ENCODE results near the gene LRRIQ4.
A peak's percentile ranks its signal among the peaks of the same experiment; 100 is the strongest.

LRRIQ4 gene

DNA sequence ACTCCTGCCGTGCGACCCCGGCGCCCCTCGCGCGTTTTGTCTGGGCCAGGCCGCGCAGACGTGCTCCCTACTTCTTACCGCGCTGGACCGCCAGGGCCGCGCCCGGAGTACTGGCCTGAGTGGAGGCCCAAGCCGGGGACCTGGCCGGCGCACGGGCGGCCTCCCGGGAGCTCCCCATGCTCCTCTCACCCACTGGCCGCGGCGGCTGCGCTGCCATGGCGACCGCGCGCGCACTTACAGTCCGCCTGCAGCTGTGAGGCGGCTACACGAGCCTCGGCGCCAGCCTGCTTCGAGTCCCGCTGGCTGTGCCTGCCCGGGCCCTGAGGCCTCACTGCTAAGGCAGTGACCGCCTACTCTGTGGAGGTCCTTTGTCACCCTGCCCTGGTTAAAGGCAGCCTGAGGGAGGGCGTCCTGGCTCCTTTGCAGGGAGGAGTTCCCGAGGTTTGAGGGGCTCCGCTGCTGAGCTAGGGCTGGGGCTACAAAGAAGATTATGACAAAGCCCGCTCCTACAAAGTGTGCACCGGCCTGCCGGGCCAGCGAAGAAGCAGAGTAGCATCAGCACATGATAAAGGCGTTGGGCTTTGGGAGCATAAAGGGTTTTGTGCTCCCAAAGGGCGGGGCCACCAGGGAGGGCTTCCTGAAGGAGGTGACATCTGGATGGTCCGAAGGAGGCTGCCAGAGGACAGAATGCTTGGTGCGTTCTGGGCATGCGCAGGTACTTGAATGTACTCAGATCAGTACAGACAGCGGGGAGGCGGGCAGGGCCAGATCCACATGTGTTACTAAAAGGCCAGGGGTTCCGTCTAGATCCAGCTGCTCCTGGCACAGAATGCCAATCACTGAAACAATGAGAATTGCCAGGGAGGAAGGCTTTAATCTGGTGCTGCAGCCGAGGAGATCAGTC lies at the start of gene LRRIQ4, which contains the start of gene LRRC34:
LRRIQ4 (plus strand) TSS at position 539 of the 904 bp plus-strand sequence. CDS start 9,052 bp downstream, outside the sequence.
LRRC34 (minus strand) TSS at position 573 of the 904 bp plus-strand sequence; CDS start at position 217, 356 bp downstream.
- peak; percentile 84 for DNase-seq

DNA sequence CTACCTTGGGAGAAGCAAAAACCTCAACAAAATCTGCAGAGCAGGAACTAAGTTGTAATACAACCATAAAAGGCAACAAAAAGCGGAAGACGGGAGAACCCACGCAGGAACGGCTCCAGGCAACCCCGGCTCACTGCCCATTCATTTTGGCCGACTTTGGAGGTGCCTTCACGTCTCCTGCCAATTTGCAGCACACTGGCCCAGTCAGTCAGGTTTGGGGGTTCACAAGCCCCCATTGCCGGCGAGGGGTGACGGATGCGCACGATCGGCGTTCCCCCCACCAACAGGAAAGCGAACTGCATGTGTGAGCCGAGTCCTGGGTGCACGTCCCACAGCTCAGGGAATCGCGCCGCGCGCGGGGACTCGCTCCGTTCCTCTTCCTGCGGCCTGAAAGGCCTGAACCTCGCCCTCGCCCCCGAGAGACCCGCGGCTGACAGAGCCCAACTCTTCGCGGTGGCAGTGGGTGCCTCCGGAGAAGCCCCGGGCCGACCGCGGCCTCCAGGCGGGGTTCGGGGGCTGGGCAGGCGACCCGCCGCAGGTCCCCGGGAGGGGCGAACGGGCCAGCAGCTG lies 48.3 kb upstream of the LRRIQ4 start:
- peak; percentile 51 for DNase-seq

DNA sequence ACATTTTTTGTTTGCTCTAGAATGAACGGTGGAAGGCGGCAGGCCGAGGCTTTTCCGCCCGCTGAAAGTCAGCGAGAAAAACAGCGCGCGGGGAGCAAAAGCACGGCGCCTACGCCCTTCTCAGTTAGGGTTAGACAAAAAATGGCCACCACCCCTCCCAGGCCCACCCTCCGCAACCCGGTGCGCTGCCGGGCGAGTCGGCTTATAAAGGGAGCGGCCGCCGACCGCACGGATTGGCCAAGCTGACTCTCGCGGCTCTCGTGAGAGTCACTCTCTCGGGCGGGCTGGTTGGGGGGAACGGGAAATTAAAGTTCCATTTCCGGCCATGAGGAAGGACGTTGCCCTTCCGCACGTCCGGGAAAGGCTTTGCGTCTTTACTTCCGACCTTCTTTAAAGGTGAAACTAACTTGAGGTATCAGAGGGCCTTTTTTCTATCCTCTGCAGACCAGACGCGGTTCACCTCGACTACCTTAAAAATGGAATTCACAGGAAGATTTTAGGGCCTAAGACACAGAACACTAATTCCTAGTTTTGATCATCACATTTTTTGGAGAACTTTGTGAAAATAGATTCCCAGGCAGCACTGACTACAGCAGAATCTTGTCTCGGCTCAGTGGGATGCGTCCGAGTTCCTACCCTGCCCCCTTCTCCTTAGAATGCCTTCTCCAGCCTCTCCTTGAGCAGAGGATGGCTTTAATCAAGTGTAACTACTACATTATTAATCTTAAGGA lies 47.6 kb upstream of the LRRIQ4 start, which contains the start of gene TERC:
TERC (minus strand) TSS at position 179 of the 731 bp plus-strand sequence.
- DNase-seq = peak; percentile 92

DNA sequence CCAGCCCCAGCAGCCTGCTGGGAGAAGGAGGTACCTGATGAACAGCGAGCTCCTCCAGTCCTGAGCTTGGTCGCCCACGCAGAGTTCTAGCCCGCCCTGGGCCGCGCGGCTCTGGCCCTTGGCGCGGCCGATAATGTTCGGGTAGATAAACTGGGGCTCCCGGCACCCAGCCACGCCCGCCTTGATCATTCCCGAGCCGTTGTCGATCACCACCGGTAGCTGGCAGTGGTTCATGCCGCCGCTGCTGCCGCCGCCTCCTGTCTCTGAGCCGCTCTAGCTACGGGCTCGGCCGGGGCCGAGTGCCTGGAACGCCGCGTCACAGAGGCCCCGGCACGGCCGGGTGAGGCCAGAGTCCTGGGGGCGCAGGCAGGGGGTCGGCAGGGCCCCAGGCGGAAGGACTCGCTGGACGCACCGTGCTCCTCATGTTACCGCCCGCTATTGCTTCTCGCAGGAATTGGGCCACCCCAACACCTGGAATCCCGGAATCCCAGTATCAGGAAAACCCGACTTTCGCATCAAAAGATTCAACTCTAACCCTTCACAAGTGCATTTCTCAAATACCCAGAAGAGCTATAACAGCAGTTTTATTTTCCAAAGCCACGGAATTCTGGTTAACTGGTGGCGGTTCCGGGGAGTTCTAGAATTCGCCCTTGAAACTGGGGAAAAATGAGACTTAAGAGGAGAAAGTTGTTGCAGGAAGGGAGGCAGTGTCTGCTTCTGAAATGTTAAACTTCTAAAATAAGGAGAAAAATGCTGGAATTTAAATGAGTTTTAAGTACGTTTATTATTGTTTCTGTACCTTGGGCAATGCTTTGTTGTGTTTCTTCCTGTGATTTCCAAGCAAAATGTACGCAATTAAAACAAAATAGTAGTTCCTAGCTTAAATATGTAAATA lies 43.1 kb upstream of the LRRIQ4 start, which contains the start of gene ACTRT3:
ACTRT3 (minus strand) TSS at position 275 of the 895 bp plus-strand sequence; CDS start at position 234, 41 bp downstream.
- DNase-seq = peak; percentile 84

DNA sequence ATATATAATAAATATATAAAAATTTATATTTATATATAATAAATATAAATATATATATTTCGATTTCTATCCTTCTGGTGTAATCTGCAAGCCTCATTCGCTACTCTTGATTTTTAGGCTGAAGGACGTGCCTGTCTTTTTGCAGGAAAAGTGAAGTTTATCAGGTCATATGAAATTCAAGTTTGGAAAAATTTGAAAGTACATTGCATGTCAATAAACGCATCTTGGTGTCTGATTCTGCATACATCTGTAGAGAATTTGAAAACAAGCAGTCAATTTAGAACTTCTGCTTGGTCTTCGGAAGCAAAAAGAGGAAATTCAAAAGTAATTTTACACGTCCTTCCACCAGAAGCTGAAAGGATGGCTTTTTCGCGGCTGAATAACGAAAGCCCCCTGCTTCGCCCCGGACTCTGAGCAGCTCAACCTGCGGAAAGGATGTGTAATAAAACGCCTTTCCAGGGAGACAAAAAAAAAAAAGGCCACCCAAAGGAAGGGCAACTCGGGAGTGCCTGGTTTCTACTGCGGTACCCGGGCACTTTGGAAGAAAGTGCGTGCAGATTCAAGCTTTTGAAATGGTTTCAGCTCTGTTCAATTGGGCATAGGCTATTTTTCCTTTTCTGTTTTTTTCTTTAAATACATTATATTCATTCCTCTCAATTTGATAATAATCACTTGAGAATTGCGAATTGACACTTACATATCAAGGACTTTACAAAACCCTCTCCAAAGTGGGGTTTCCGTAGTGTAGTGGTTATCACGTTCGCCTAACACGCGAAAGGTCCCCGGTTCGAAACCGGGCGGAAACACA lies 41.0 kb upstream of the LRRIQ4 start:
- DNase-seq = peak; percentile 86

DNA sequence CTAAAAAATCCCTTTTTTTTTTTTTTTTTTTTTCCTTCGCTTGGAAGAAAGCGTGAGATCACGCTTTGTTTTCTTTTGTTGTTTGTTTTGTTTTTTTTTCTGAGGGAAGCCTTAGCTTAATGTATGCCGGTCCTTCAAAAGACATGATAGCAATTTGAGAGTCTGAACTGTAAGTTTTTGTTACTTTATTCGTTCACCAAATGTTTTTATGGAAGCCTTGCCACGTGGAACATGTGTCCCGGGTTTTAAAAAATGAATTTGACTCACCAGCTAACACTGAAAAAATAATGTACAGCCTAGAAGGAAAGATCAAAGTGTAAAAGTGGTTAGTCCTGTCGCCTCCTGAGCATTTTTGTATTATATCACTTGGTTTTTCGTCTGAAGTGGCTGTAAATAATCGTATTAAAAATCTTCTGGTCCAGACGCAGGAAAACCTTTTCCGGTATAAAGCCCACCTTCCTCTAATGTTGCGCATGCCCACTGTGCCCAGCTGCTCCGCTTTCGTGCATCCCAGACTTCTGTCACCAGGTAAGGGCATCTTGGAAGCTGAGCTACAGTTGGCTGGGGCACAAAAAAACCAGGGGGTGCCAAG lies 40.3 kb upstream of the LRRIQ4 start:
- peak; percentile 93 for DNase-seq

DNA sequence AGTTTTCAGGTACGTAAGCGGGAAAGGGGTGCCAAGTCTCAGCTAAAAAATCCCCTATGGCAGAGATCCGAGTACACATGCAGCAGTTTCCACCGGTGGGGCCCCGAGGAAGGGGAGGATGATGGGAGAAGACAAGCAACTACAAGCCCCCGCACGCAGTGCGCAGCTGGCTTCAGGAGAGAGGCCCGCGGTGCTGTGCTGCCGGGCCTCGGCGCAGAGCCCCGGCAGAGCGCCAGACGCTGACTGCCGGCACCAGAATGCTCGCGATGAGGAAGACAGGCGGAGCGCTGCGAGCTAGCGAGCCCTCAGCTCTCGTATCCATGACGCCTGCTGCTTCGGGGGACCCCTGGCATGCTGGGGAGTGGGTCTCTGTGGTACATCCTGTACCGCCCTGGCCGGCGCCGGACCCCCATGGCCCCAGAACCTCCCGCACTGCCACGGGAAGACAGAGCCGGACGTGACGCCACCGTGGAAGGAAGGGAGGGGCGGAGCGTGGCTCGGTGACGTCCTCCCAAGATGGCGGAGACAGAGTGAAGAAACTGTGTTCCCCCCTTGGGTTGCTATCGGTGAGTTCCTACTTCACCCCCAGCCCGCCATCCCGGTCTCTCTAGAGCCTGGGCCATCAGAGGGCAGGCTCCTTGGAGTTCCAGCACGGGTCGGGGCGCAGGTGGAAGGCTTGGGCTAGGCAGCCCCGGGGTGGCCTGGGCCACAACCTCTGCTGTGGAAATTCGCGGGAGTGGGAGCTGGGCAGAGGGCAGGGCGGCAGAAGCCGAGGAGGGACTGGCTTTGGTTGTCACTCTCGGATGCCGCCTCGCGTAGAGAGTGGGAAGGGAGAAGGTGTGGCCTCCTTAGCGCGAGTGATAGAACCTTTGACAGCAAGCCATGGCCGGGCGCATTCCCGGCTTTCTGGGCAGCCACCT lies 39.5 kb upstream of the LRRIQ4 start, which contains the start of gene MYNN:
MYNN (plus strand) TSS at position 500 of the 920 bp plus-strand sequence. CDS start 900 bp downstream, outside the sequence.
- DNase-seq = peak; percentile 89

DNA sequence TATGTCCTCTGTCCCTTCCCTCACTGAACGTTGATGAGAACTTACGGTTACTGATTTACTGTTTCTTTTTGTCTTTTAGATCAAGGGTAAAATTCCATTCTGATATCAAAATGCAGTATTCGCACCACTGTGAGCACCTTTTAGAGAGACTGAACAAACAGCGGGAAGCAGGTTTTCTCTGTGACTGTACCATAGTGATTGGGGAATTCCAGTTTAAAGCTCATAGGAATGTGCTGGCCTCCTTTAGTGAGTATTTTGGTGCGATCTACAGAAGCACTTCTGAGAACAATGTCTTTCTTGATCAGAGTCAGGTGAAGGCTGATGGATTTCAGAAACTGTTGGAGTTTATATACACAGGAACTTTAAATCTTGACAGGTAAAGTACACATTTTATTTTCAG lies 38.5 kb upstream of the LRRIQ4 start:
- no peak for DNase-seq

DNA sequence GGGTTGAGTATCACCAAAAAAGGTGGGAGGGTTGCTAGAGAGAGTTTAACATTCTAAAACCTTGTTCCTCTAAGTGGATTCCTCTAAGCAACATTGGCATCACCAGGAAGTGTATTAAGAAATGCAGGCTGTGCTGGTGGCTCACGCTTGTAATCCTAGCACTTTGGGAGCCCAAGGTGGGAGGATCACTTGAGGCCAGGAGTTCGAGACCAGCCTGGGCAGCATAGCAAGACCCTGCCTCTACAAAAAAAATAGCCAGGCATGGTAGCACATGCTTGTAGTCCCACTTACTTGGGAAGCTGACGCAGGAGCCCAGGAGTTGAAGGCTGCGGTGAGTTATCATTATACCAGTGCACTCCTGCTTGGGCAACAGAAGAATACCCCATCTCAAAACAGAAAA lies 34.8 kb upstream of the LRRIQ4 start:
- no peak for DNase-seq

DNA sequence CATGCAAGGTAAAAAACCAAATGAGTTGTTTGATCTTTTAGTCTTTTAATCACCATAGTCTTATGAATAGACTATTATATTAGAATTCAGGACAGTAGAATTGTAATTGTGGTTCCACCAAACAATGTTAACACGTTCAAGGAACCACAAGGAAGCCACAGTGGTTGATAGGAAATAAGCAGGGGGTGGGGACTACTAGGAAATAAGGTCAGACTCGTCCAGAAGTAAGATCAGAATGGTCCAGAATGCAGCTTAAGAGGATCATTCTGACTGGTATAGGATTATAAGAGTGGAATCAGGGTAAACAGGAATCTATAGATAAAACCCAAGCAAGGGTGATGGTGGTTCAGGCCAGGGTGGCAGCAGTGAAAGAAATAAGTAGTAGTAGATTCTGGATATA lies 31.9 kb upstream of the LRRIQ4 start:
- no peak for DNase-seq

DNA sequence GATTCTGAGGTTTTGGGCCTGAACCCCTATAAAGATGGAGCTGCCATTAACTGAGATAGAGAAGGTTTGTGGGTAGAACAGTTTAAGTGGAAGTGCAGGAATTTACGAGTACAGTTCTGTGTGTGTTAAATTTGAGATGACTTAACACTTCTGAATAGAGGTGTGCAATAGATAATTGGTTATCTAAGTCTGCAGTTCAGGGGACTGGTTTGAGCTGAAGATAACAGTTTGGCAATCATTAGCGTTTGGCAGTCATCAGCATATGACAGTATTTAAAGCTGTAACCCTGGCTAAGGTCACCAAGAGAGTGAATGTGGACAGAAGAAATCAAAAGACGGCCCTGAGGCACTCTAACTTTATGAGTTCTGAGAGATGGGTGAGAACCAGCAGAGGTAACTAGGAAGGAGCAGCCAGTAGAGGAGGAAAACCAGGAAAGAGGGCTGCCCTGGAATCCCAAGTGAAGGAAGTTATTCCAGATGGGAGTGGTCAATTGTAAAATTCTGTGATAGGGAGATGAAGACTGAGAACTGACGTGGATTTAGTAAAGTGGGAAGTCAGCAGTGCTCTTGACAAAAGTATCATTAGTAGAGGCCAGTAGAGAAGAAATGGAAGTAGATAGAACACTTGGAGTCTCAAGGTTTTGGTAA lies 31.3 kb upstream of the LRRIQ4 start:
- no peak for DNase-seq

DNA sequence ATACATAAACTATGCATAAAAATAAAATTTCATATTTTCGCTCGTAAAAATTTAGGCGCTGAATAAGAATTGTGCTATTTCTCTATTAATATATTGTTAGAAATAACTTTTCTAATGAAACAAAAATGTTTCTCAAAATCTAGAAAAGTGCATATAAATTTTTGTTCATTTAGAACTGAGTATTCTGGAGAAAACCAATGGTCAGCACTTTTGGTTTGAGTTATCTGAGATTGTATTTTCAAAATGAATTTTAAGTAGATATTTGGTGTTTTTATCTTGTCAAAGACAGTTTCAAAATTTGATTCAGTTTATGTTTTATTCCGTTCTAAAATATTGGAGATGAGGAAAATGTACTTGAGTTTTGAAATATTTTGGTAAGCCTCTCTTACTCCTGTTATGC lies 25.6 kb upstream of the LRRIQ4 start:
- no peak for DNase-seq

DNA sequence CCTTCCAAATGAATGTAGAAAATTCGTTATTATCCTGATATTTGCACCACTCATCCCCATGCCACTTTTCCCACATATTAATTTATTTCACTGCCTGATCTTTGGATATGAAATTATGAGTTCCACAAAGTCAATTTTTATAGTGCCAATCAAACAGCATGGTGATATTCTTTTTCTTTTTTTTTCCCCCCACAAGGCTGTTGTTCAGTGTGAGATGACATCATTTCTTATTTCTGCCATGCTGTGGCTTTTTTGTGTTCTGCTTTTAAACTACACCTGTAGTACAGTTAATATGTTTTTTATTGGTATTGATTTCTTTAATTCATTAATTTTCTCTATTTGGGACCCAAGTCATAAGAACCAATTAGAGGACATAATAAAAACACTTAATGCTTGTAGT lies 24.9 kb upstream of the LRRIQ4 start:
- DNase-seq = no peak

DNA sequence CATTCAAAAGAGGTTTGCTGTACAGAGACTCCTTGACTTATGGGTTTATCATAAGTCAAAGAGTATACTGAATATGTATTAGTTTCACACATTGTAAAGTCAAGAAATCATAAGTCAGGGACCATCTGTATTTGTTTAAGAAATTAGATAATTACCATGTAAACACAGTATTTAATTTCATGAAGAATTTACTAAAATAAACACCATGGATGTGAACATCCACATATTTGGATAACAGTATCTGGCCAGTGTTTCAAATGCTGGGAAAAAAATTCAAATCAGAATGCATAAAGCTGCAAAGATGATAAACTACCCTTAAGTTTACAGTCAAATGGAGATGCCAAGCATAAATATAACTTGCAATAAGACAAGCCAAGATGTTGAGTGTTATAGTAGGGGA lies 22.5 kb upstream of the LRRIQ4 start:
- DNase-seq = no peak

DNA sequence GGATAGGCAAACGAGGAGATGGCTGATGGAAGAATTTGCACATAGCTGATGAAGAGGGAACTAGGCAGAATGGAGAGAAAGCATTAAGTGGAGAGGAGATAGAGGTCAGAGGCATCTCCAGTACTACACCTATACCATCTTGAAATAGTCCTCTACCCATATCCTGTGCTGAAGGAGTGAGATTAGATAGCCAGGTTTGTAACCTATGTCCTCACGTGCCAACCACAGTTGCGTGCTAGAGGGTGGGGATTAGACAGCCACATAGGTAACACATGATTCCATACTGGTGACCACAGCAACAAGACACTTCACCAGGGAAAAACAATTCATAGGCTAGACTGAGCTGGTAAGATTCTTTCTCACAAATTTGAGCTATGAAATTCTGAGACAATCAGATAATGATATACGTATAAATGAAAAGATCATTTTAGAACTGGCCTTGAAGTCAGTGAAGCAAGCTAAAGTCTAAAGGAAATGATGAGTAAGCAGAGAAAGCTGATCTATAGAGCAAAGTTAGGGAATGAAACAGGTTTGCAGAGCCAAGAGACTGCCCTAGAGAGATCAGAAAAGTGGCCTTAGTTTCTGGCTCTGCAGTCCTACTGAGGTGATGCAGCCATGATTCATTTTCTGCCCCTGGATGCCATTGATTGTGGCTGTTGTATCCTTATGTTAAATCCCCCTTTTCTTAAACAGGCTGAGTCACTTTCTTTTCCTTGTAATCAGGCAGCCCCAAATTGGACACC lies 21.8 kb upstream of the LRRIQ4 start:
- no peak for DNase-seq

DNA sequence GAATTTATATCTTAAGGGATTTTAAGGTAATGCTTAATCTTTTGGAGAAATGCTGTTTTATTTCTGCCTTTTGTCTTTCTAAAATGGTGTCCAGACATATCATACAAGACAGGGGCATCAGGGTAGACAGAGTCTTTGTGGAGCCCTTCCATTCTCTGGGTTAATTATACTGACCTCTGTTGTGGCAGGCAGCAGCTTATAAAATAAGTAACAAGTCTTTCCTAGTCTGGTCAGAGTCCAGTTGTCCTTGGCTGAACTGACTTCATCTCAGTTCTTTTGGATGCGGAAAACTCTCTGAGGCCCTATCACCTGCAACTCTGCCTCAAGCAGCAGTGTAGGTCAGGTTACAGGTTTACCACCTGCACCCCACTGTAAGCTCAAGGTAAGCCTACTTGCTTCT lies 20.3 kb upstream of the LRRIQ4 start:
- no peak for DNase-seq

DNA sequence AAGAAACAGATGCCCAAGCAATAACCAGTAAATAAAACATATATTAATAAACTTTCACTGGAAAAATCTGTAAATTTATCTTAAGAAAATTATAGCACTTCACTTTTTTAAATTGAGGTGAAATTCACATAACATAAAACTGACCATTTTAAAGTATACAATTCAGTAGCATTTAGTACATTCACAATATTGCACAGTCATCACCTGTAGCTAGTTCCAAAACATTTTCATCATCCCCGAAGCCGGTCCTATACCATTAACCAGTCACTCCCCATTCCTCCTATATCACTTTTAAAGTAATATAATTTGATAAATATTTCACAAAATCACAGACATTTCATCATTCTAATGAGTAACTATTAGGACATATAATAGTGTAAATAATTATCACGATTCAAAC lies 8.0 kb upstream of the LRRIQ4 start:
- no peak for DNase-seq

DNA sequence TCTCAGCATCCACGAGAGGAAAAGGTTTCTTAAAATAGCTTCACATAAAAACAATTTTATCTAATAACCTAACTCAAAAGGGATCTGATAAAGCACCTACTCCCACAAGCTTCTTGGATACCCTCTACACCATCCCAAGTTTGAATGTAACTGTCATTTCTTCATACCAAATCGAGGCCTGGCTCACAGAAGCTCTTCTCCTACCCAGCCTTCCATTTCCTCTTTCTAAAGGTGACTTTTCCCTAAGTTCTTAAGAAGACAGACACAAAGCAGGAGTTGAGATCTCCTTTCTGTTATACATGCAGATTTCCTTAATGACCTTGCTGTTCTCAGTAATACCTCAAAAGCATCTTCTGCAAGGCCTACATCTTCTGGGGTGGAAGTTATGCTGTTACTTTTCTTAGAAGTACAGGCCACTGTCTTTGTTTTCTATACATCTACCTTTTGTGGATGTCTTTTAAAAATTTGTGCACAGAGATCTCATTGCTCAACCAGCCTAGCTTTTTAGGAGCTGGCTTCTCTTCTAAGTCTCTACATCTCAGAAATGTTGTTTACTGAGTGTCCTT lies 3.4 kb upstream of the LRRIQ4 start:
- DNase-seq = no peak
